Mesothelial cell of epicardium (in vitro differentiated cells): Measurements from ENCODE around the gene SCN2B. TPM values are rescaled to one million over a fixed set of nuclear protein-coding genes. Genes with fewer than 3 reads are reported as not detected.

Experiments
- DNase-seq, 2 experiments: peaks; one replicate each; pipeline ENCODE4 v3.0.0; 2021; ENCODE audit warnings: low spot score in 2 of 2; ENCODE audit not compliant: unreplicated experiment in 2 of 2
- H3K27ac Mint-ChIP-seq: 2 replicates; pipeline ENCODE4 v1.8.0; 2021; ENCODE audit warnings: mixed read lengths
- H3K27me3 Mint-ChIP-seq: 2 replicates; pipeline ENCODE4 v1.8.0; 2021; ENCODE audit warnings: low read depth, mixed read lengths
- H3K36me3 Mint-ChIP-seq: 2 replicates; pipeline ENCODE4 v1.8.0; 2021; ENCODE audit warnings: mixed read lengths
- H3K4me1 Mint-ChIP-seq: 2 replicates; pipeline ENCODE4 v1.8.0; 2021; ENCODE audit warnings: mixed read lengths
- H3K4me3 Mint-ChIP-seq: 2 replicates; pipeline ENCODE4 v1.8.0; 2021; ENCODE audit warnings: mild to moderate bottlenecking, moderate library complexity, mixed read lengths
- H3K9me3 Mint-ChIP-seq: 2 replicates; pipeline ENCODE4 v1.8.0; 2021; ENCODE audit warnings: mixed read lengths
- total RNA-seq: library from RNA; stranded (reverse); gene quantifications from 3 replicates; pipeline ENCODE4 v1.2.1, GENCODE V29; 2021
- TF ChIP-seq, protein P1 (sequence below): fragments of 200-600 bp; sonication (generic); IDR thresholded peaks from one replicate; pipeline ENCODE4 v1.5.0; 2021; ENCODE audit warnings: antibody characterized with exemption; ENCODE audit not compliant: unreplicated experiment

SCN2B gene
- total RNA-seq, 1 donor from 2014 or later, result 2.3 TPM

DNA sequence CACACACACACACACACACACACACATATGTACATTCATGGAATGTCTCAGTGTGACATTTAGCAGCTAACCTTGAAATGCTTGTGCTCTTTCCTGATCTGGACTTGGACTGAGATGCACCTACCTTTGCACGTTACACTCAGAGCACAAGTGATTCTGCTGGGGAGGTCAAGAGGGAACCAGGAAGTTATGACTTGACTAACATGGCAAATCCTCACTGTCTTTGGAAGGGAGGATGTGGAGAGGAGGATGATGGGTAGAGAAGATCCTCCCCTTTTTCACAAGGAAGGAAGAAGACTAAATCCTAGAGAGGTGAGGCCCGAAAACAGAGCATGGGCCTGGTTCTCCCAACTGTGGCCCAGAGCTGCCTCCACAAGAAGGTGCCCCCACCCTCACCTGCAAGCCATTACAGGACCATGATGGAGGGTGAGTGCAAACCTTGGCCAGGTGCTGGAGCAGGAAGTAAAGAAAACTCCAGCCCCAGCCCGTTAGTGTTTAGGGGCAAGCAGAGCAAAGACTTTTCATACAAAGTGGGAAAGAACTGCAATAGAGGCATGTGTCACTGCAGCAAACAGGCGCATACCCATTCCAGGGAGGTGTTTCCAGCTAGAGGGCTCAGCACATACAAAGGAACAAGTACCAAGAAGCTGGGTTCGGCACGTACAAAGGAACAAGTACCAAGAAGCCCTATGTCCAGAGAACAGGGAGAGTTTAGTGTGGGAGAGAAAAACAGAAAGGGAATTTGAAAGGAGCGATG, 50.2 kb downstream of the SCN2B start:
- no peaks in the 10 kb centered on the region for H3K36me3 Mint-ChIP-seq
- H3K27me3 Mint-ChIP-seq, result peaks cover 10% of the 10 kb centered on the region
- TF ChIP-seq, protein P1, sequence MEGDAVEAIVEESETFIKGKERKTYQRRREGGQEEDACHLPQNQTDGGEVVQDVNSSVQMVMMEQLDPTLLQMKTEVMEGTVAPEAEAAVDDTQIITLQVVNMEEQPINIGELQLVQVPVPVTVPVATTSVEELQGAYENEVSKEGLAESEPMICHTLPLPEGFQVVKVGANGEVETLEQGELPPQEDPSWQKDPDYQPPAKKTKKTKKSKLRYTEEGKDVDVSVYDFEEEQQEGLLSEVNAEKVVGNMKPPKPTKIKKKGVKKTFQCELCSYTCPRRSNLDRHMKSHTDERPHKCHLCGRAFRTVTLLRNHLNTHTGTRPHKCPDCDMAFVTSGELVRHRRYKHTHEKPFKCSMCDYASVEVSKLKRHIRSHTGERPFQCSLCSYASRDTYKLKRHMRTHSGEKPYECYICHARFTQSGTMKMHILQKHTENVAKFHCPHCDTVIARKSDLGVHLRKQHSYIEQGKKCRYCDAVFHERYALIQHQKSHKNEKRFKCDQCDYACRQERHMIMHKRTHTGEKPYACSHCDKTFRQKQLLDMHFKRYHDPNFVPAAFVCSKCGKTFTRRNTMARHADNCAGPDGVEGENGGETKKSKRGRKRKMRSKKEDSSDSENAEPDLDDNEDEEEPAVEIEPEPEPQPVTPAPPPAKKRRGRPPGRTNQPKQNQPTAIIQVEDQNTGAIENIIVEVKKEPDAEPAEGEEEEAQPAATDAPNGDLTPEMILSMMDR, result no peak
- no peak for DNase-seq
- no peak overlapping the region for H3K27ac Mint-ChIP-seq
- H3K4me3 Mint-ChIP-seq, result no peak overlapping the region
- no peaks in the 10 kb centered on the region for H3K9me3 Mint-ChIP-seq
- peaks cover 23% of the 10 kb centered on the region for H3K4me1 Mint-ChIP-seq

DNA sequence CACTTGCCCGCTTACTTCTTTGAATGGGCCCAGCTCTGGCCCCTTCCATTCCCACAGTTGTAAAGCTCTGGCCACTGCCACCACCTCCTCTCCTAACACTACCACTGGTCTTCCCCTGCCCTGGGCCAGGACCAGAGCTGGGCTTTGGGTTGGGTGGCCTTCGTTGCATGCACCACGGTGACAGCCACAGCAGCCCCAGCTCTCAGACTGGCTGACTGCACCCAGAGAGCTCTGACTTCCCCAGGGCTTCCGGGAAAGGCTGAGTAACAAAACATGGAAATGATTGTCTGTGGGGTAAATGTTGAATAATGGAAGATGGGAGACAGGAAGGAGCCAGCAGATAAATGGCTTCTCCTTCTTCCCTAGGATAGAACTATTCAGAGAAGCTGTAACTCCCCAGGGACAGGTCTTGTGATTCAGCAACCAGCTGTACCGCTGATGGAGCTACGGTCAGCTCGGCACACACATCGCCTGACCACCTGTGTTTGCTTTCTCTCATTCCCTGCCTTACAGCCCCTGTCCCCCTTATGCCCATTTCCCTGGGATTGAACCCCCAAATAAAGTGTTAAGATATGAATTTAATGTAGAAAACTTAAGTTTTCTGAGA, 51.4 kb downstream of the SCN2B start:
- Mint-ChIP-seq H3K4me1 (peaks cover 23% of the 10 kb centered on the region), H3K4me3 (no peak overlapping the region), H3K36me3 (no peaks in the 10 kb centered on the region), H3K27me3 (peaks cover 14% of the 10 kb centered on the region), H3K27ac (no peak overlapping the region), H3K9me3 (peaks cover 10% of the 10 kb centered on the region)
- no peak for DNase-seq
- TF ChIP-seq, protein P1, result no peak

DNA sequence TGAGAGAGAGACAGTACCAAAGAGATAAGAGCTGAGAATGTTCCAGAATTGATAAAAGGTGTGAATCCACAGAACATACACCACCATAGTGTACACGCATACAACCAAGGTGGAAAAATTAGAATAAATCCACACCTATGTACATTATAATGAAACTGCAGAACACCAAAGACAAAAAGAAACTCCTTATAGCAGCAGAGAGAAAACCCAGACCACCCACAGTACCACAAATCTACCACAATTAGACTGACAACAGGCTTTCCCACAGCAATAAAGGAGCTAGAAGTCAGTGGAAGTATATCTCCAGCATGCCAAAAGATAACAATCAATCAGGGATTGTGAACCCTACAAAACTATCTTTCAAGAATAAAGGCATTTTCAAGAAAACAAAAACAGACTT, 55.6 kb downstream of the SCN2B start:
- no peak for DNase-seq
- TF ChIP-seq, protein P1, result no peak
- Mint-ChIP-seq H3K36me3 (no peaks in the 10 kb centered on the region), H3K9me3 (peaks cover 10% of the 10 kb centered on the region), H3K4me1 (peaks cover 9% of the 10 kb centered on the region), H3K27ac (no peak overlapping the region), H3K4me3 (no peak overlapping the region), H3K27me3 (peaks cover 26% of the 10 kb centered on the region)

DNA sequence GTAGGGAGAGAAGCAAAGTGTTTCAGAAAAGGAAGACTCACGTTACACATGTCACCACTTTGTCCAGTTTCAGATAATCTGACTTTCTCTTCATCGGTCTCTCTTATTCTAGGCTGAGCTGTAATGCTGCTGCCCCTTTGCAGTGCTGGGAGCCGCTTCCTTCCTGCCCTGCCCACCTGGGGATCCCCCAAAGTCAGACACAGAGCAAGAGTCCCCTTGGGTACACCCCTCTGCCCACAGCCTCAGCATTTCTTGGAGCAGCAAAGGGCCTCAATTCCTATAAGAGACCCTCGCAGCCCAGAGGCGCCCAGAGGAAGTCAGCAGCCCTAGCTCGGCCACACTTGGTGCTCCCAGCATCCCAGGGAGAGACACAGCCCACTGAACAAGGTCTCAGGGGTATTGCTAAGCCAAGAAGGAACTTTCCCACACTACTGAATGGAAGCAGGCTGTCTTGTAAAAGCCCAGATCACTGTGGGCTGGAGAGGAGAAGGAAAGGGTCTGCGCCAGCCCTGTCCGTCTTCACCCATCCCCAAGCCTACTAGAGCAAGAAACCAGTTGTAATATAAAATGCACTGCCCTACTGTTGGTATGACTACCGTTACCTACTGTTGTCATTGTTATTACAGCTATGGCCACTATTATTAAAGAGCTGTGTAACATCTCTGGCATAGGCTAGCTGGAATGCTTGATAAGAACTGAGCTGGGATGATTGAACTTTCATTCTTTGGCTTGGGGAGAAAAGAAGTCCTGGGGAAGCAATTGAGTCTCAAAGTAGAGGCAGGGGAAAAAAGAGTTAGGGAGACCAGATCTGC, 58.4 kb downstream of the SCN2B start:
- no peak for DNase-seq
- peaks cover 10% of the 10 kb centered on the region for H3K9me3 Mint-ChIP-seq

DNA sequence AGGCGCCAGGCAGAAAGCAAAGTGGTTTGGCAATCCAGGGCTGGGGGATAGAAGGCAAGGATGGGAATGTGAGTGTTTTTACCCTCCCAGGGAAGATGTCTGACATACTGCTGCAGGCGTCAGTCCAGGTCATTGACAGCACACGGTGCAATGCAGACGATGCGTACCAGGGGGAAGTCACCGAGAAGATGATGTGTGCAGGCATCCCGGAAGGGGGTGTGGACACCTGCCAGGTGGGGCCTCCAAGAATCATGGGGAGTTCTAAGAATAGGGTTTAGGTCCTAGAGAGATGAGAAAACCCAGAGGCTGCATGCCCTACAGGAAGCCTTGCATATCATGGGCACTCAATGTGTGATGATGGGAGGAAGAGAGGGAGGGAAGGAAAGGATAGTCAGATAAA, 61.4 kb downstream of the SCN2B start:
- DNase-seq, result no peak
- Mint-ChIP-seq H3K9me3 (no peaks in the 10 kb centered on the region), H3K27ac (no peak overlapping the region), H3K27me3 (peaks cover 28% of the 10 kb centered on the region), H3K36me3 (no peaks in the 10 kb centered on the region), H3K4me3 (no peak overlapping the region), H3K4me1 (peaks cover 9% of the 10 kb centered on the region)
- TF ChIP-seq, protein P1, result no peak

More for the DNA sequence above, 58.4 kb downstream of the SCN2B start:
- H3K36me3 Mint-ChIP-seq, result no peaks in the 10 kb centered on the region
- H3K27ac Mint-ChIP-seq, result no peak overlapping the region
- TF ChIP-seq, protein P1, result no peak
- H3K4me3 Mint-ChIP-seq, result no peak overlapping the region
- peaks cover 9% of the 10 kb centered on the region for H3K4me1 Mint-ChIP-seq
- H3K27me3 Mint-ChIP-seq, result peaks cover 33% of the 10 kb centered on the region
